HG03135 (cell line): ENCODE data around the gene ATP9A.
"Not testable (repeated sequence)": the region's sequence is repeated elsewhere in the genome, so short reads cannot be mapped to it uniquely, and the experiment has no call there.

Experiments used
- ATAC-seq: cut with Tn5 transposase; IDR thresholded peaks from one replicate; pipeline ENCODE4 v1.9.1; 2021; ENCODE audit warnings: mild to moderate bottlenecking, moderate library complexity; ENCODE audit not compliant: unreplicated experiment

The ATP9A gene

DNA sequence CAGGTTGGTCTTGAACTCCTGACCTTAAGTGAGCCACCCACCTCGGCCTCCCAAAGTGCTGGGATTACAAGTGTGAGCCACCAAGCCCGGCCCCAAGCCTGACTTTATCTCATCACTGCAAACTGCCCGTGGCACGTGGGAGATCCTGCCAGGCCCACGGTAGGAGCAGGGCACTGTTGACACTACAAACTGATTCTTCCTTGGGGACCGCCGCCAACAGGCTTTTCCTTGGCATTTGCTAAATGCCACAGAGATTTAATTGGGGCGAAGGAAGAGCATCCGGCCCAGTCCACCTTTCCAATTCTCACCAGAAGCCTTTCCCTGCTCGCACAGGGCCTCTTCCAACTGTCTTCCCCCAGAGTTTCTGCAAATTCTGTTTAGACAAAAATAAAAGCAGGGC is 11.0 kb downstream of the ATP9A start:
- no peak for ATAC-seq

DNA sequence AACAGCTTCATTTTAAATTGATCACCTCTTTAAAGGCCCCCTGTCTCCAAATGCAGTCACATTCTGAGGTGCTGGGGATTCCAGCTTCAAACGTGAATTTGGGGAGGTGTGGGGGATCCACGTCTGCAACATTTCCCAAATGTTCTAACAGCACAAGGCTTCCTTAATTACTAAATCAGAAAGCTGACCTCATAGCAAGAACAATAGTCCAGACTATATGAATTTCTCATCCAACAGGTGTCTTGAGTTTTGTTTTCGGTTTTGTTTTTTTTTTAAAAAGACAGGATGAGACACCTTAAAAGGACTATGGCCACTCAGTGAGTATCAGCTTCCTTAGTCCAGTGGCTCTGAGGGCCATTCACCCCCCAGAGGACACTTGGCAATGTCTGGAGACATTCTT is 11.5 kb downstream of the ATP9A start:
- ATAC-seq = no peak

DNA sequence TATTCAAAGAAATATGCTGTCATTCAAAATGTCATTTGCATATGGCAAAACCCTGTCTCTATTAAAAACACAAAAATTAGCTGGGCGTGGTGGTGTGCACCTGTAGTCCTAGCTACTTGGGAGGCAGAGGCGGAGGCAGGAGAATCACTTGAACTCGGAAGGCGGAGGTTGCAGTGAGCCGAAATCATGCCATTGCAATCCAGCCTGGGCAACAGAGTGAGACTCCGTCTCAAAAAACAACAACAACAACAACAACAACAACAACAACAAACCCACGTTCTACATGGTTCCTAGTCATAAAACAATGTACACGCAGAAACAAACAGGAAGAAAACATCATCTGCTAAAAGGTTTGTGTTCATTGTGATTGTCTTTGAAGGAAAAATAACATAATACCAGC is 15.0 kb downstream of the ATP9A start:
- not testable (repeated sequence) for ATAC-seq

DNA sequence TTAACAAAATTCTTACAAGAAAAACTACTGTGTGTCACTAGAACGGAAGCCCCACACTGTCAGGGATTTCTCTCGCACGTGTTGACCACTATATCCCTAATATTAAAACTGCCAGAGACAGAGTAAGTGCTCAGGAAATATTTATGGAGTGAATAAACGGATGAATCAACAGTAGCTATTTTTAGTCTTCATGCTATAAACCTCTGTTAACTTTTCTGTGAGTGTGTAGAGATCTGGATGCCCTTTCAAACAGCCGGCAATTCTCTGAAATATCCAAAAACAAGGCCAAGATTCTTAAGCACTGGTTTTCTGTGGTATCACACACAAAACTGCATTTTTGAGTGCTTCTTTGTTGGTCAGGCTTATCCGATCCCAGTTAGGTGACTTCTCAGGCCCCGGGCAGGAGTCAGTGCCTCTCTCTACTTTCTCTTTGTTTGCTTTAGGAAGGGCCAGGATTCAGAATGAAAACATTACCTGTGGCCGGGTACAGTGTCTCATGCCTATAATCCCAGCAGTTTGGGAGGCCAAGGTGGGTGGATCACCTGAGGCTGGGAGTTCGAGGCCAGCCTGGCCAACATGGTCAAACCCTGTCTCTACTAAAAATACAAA is 15.7 kb downstream of the ATP9A start:
- ATAC-seq = no peak

DNA sequence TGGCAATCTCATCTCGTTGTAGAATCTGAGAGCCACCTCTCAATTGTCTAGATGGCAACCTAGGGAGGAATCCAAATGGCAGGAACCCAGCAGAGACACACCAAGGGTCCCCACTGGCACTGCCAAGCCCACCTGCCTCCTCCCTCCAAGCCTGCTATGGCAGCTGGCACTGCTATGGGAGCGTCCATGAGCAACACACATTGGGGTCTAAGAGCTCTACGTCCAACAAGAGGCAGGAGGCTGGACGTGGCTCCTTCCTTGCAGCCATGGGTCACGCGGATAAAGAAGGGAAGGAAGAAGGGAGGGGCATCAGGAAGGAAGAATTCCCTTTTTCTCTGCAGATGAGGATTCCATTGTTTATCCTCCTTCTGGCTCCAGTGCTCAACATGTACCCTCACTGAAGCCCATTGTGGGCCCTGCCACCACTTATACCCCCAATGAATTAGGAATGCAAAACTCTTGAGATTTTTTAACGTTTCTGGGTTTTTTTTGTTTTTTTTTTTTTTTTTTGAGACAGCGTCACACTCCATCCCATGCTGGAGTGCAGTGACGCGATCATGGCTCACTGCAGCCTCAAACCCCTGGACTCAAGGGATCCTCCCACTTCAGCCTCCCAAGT is 17.3 kb downstream of the ATP9A start:
- ATAC-seq = no peak

DNA sequence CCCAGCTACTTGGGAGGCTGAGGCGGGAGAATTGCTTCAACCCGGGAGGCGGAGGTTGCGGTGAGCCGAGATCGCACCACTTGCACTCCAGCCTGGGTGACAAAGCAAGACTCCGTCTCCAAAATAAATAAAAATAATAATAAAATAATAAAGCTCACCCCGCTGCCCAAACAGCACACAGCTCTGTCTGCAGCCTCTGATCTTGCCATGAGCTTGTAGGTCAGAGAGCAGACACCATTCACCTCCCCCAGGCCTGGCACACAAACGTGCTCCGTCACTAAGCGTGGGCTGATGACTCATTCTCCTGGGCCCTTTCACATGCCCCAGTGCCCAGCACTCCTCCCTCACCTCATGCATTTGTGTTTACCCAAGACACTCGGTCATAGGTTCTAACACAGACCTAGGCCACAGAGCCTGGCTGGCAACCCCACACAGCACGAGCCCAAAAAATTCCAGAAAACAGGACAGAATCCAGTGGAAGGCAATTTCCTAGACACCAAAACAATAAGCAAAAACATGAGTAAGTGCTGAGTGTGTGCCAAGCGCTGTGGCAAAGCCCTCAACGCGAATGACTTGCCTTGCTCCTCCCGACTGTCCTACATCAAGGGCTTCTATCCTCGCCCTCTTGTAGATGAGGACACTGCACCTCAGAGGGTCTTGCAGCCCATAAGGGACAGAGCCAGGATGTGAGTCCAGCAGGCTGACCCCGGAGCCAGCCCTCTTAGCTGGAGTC is 18.0 kb downstream of the ATP9A start:
- no peak for ATAC-seq

DNA sequence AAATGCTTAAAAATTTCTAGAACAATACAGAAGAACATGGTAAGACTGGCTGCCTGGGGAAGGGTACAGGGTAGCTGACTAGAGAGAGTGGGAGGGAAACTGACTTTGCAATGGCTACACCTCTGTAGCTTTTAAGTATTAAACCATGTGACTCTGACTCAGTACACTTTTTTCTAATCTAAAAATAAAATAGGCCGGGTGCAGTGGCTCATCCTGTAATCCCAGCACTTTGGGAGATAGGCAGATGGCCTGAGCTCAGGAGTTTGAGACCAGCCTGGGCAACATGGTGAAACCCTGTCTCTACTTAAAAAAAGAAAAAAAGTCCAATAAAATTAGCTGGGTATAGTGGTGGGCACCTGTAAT is 18.5 kb downstream of the ATP9A start:
- no peak for ATAC-seq

DNA sequence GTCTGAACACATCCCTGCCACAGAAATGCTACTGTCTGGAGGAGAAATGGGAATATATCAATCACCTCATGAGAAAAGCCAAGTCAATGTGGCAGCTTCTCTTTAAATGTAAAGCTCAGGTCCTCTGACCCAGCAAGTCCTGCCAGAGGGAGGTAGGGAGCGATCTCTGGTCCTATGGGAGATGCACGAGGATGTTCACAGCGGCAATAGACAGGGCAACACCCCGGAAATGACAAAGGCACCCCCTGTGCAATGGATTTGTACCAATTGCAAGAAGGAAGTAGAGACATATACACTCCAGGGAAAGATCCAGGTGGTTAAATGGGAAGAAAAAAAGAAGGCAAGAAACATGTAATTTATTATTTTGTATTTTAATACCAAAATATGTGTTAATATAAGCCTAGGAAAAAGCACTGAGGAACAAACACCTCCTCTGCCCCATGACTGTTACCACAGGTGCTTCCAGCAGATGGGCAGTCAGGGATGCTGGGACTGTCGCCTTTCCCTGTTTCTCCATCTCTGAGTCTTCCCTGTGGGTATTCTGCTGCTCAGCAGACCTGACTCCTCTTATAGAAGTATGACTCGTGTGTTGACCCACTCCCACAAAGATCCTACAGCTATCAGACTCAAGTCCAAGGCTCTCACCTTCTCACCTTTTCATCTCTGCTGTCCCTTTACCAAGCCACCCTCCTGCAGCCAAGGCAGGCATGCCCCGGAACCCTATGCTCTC is 20.8 kb downstream of the ATP9A start:
- ATAC-seq = no peak

DNA sequence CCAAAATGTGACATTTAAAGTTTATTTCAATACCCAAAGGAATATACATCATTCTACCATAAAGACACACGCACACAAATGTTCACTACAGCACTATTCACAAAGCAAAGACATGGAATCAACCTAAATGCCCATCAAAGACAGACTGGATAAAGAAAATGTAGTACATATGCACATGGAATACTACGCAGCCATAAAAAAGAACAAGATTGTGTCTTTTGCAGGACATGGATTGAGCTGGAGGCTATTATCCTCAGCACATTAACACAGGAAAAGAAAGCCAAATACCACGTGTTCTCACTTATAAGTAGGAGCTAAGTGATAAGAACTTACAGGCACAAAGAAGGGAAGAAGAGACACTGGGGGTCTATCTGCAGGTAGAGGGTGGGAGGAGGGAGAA is 22.4 kb downstream of the ATP9A start:
- ATAC-seq = no peak

DNA sequence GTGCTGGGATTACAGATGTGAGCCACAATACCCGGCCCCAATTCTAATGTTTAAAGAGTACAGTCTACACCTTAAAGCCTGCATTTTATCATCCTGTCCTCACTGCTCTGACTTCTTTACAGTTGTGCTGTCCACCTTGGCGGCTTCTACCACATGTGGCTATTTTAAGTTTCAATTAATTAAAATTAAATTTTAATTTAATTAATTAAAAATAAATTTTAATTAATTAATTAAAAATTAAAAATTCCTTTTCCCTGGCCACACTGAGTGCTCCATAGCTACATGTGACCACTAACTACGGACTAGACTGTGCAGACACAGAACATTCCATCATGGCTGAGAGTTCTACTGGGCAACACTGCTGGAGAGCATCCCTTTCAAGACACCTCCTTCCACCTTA is 27.4 kb downstream of the ATP9A start:
- no peak for ATAC-seq

DNA sequence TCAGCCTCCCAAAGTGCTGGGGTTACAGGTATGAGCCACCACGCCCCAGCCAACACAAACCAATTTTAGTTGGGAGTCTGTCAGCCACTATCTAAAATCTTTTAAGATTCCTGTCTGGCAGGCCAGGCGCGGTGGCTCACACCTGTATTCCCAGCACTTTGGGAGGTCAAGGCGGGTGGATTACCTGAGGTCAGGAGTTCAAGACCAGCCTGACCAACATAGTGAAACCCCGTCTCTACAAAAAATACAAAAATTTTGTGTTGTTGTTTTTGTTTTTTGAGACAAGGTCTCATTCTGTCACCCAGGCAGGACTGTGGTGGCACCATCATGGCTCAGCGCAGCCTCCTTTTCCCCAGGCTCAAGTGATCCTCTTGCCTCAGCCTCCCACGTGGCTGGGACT is 27.9 kb downstream of the ATP9A start:
- not testable (repeated sequence) for ATAC-seq

DNA sequence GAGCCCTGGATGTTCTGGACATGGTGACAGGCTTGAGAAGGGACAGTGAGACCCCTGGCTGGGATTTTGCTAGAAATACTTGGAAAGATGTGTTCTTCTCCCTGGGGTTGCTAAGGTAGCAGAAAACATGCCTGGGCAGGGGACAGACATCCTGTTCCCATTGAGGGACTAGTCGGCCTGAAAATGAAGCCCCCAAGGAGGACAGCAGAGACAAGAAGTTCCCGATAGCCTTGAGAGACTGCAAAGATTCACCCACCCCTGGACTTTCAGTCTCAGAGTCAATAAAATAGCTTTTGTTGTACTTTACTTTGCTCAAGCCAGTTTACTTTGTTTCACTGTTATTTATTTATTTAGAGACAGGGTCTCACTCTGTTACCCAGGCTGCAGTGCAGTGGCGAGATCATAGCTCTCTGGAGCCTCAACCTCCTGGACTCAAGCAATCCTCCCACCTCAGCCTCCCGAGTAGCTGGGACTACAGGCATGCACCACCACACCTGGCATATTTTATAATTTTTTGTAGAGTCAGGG is 28.4 kb downstream of the ATP9A start:
- no peak for ATAC-seq

DNA sequence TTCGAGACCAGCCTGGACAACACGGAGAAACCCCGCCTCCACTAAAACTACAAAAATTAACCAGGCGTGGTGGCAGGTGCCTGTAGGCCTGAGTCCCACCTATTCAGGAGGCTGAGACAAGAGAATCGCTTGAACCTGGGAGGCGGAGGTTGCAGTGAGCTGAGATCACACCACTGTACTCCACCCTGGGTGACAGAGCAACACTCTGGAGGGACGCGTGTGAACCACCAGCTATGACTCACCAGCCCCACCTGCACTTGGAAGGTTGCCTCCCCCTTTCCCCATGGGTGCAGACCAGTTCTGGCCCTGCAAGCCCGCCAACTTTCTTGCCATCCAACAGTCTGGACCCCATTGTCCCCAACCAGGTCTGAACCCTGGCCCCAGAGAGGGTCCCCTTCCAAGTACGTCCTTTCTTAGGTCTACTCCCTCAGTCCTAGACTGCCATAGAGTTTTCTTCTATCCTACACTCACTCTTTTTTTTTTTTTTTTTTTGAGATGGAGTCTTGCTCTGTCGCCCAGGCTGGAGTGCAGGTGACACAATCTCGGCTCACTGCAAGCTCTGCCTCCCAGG is 29.2 kb downstream of the ATP9A start:
- ATAC-seq = no peak

DNA sequence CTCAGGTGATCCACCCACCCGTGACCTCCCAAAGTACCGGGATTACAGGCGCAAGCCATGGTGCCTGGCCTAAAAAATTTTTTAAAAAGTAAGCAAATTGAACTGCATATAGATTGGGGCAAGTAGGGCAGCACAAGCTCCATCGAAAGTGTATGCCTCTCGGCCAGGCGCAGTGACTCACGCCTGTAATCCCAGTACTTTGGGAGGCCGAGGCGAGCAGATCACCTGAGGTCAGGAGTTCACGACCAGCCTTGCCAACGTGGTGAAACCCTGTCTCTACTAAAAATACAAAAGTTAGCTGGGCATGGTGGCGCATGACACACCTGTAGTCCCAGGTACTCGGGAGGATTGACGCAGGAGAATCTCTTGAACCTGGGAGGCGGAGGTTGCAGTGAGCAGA is 29.9 kb downstream of the ATP9A start:
- not testable (repeated sequence) for ATAC-seq

DNA sequence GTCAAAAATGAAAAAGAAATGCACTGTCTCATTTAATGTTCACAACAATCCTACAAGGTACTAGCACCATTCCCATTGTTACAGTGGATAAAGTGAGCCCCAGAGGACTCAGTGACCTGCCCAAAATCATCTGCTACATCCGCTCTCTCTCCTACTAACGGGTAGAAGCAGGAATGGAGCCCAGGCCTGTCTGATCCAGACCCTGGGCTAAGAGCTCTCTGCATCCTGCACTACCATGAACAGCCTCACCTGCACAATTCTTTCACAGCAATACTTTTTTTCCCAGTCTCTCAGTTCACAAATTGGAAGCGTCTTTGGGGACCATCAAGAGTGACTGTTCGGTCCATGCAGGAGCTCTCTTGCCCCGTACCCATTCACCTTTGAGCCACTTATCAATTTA is 31.2 kb downstream of the ATP9A start:
- no peak for ATAC-seq

DNA sequence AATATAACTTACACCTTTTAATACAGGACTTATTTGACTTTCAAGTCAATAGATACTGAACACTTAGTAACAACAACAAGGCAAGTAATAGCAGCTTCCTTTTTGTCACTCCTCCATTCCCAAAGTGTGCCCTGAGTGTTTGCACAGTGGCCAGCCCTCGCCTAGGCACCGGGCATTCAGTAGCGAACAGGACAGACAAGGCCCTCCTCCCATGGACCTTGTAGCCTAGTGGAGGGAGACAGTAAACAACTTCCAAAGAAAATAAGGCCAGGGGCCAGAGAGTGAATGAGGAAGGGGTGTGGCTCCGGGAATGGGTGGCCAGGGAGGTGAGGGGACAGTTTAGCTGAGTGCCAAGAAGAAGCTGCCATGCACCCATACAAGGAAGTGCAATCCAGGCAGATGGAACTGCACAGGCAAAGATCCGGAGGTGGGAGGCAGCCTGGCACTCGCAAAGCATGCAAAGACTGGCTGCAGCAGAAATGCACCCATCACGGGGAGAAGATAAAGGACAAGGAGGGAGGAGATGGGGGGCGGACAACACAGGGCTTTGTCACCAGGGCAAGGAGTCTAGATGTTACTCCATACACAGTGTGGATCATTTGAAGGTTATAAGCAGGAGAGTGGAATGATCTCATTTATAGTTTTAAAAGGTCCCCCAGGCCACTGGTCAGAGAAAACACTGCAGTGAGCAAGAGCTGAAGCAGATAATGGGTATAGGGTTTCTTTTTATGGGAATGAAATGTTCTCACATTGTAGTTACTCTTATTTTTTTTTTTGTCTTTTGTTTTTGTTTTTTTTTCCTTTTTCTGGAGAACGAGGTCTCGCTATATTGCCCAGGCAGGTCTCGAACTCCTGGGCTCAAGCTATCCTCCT is 32.2 kb downstream of the ATP9A start:
- ATAC-seq = no peak

DNA sequence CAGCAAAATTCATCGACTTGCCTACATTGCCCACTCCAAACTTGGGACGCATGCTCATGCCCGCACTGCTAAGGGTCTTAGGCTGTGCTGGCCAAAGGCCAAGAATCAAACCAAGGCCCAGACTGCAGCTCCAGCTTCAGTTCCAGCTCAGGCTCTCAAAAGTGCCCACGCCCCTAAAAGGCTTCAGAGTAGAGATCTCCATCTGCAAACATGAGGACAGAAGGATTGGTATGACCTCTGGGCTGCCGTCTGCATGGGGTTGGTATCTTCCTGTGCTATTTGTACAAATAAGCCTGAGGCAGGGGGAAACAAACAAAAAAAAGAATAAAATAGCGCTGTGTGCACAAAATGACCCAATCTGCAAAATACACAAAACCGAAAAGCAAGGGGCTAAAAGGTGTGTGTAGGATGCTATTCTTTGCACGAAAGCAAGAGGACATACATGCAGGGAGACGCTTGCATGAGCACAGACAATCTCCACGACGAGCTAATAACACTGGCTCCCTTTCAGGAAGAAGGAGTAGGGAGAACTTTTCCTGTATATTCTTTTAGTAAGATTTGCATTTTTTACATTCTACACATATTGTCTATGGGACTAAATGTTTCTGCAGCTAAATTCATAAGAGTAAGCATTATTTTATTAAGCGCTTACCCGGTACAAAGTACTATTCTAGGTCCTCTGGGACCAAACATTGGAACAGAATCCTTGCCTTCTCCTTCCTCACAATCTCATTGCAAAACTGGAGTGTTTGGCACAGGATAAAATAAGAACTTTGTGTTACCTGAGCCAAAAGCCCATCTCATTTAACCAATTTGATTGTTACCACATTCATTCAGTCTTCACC is 33.1 kb downstream of the ATP9A start:
- ATAC-seq = no peak

DNA sequence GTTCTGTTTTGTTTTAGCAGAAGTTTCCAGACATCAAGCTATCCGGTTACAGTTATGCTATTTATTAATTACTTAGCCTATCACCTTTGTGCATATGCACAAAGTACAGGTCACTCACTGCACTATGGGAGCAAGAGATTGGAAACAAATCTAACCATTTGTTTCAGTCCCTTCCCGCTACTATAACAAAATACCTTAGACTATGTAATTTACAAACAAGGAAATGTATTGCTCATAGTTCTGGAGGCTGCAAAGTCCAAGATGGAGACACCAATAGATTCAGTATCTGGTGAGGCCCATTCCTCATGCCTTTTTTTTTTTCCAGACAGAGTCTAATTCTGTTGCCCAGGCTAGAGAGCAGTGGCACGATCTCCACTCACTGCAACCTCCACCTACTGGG is 35.1 kb downstream of the ATP9A start:
- no peak for ATAC-seq

DNA sequence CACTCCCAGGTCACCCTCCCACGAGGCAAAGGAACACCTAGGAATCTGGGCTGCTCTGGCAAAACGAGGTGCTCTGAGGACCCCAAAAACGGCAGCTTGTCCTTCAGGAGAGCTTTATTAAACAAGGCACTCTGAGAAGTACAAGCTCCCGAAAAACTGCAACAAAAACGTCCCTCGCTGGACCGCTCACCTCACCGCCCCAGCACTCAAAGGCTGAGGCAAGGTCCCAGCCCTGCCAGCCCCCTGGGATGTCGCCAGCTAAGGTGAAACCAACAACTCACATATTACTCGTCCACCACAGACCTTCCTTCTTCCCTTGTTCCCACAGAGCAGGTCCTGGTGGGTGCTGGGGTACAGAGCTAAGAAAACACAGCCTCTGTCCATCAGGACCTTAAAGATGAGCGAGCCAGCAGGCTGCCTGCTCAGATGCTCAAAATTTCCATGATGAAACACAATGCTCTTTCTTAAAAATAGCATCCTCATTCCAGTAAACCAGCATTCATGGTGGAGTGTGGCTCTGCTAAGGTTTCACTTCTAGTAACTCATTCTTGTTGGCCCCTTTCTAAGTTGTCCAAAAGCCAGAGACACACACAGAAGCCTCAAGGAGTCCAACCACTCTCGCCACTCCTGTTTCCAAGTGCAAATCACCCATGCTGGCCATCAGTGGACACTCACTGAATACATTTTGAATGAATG is 35.9 kb downstream of the ATP9A start:
- no peak for ATAC-seq
